Osteoblast (primary cell): ENCODE measurements around the gene CHRD. TPM values are rescaled to one million over a fixed set of nuclear protein-coding genes. Genes with fewer than 3 reads are reported as not detected.

Experiments used
- DNase-seq: peaks from one replicate; pipeline ENCODE4 v3.0.0; 2011; ENCODE audit warnings: low spot score, mixed read lengths; ENCODE audit not compliant: insufficient read length; ENCODE audit errors: missing footprints
- H2AFZ ChIP-seq: 2 replicates; pipeline ENCODE4 v1.6.0; 2011; ENCODE audit warnings: mild to moderate bottlenecking, low read length
- H3K27ac ChIP-seq: 2 replicates; pipeline ENCODE4 v1.5.1; 2011; ENCODE audit warnings: mild to moderate bottlenecking, low read depth, low read length, moderate library complexity
- H3K27me3 ChIP-seq: 2 replicates; pipeline ENCODE4 v1.6.0; 2012; ENCODE audit warnings: mild to moderate bottlenecking, control low read depth, inconsistent platforms, low read length, moderate library complexity; ENCODE audit not compliant: insufficient read depth
- H3K36me3 ChIP-seq: 2 replicates; pipeline ENCODE4 v1.5.1; 2011; ENCODE audit warnings: mild to moderate bottlenecking, low read length, control low read depth, moderate library complexity; ENCODE audit not compliant: insufficient read depth
- H3K4me1 ChIP-seq: 2 replicates; pipeline ENCODE4 v1.5.1; 2011; ENCODE audit warnings: mild to moderate bottlenecking, low read length, control low read depth, moderate library complexity; ENCODE audit not compliant: insufficient read depth
- H3K4me2 ChIP-seq: 2 replicates; pipeline ENCODE4 v1.6.0; 2011; ENCODE audit warnings: mild to moderate bottlenecking, low read length; ENCODE audit not compliant: insufficient read depth
- H3K4me3 ChIP-seq: fragments of 200-600 bp; sonication (generic); 3 replicates; pipeline ENCODE4 v1.5.1; 2012; ENCODE audit warnings: mild to moderate bottlenecking, low read length, inconsistent platforms; ENCODE audit not compliant: insufficient read depth
- H3K79me2 ChIP-seq: 2 replicates; pipeline ENCODE4 v1.6.0; 2012; ENCODE audit warnings: mild to moderate bottlenecking, low read length, control low read depth, inconsistent platforms; ENCODE audit not compliant: insufficient read depth
- H3K9me3 ChIP-seq: 2 replicates; pipeline ENCODE4 v1.5.1; 2011; ENCODE audit warnings: low read depth, low read length, control low read depth
- H4K20me1 ChIP-seq: 2 replicates; pipeline ENCODE4 v1.6.0; 2012; ENCODE audit warnings: mild to moderate bottlenecking, low read length, control low read depth; ENCODE audit not compliant: insufficient read depth
- total RNA-seq: library from RNA; depleted of rRNA; stranded (reverse); fragments of >200 nt; gene quantifications from 2 replicates; pipeline ENCODE4 v1.2.3, GENCODE V29; 2012
- TF ChIP-seq, protein P1 (sequence below): IDR thresholded peaks from 2 replicates; pipeline ENCODE4 v1.5.1; 2011; ENCODE audit warnings: mild to moderate bottlenecking, low read depth, low read length, moderate library complexity; ENCODE audit errors: extremely low read depth

CHRD gene
- total RNA-seq, 1 donor, result 0.36 TPM

DNA sequence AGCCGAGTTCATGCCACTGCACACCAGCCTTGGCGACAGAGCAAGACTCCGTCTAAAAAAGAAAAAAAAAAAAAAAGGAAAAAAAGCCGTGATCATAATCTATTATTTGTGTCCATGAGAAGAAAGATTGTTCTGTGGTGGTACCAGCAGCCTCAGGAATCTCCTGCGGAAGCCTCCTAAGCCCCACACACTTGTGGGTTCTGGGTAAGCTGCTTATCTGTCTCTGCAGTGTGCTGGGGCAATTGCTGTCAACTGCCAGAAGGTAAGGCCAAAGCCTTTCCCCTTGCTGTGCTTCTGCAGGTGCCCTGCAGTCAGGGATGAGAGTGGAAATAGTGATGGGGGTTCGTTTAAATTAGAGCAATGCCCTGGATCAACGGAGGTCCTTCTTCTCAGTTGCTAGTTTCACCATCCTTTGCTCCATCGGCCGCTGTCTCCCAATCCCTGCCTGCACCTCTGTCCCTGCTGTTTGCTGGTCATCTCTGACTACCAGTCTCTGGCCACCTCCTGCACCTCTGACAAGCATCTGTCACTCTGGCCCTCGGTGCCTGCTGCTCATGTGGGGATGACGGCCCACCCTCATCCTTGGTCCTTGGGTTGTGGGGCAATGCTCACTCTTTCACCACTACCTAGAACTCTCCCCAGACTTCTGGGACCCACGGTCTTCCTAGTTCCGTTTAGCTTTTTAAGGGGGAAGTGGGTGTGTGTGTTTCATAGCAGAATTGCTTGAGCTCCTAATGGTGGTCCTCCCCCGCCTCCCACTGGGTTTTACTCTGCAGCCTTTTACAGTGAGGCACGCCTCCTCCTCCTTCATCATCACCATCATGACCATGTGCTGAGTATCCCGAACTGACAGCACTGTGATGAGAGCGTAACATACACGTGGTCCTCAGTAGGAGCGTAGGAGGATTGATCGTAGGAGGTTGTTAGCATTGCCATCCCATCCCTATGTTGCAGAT lies 25.5 kb downstream of the CHRD start:
- H3K27me3 ChIP-seq, result peaks cover 10% of the 10 kb centered on the region
- H3K4me1 ChIP-seq, result no peaks in the 10 kb centered on the region
- TF ChIP-seq, protein P1, sequence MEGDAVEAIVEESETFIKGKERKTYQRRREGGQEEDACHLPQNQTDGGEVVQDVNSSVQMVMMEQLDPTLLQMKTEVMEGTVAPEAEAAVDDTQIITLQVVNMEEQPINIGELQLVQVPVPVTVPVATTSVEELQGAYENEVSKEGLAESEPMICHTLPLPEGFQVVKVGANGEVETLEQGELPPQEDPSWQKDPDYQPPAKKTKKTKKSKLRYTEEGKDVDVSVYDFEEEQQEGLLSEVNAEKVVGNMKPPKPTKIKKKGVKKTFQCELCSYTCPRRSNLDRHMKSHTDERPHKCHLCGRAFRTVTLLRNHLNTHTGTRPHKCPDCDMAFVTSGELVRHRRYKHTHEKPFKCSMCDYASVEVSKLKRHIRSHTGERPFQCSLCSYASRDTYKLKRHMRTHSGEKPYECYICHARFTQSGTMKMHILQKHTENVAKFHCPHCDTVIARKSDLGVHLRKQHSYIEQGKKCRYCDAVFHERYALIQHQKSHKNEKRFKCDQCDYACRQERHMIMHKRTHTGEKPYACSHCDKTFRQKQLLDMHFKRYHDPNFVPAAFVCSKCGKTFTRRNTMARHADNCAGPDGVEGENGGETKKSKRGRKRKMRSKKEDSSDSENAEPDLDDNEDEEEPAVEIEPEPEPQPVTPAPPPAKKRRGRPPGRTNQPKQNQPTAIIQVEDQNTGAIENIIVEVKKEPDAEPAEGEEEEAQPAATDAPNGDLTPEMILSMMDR, result no peak
- H2AFZ ChIP-seq, result no peak overlapping the region
- H3K4me3 ChIP-seq, result no peak overlapping the region
- H3K9me3 ChIP-seq, result no peaks in the 10 kb centered on the region
- H3K79me2 ChIP-seq, result no peaks in the 10 kb centered on the region
- H3K4me2 ChIP-seq, result no peak overlapping the region
- no peaks in the 10 kb centered on the region for H3K36me3 ChIP-seq
- no peaks in the 10 kb centered on the region for H4K20me1 ChIP-seq
- H3K27ac ChIP-seq, result no peak overlapping the region
- DNase-seq, result peak; percentile 55

DNA sequence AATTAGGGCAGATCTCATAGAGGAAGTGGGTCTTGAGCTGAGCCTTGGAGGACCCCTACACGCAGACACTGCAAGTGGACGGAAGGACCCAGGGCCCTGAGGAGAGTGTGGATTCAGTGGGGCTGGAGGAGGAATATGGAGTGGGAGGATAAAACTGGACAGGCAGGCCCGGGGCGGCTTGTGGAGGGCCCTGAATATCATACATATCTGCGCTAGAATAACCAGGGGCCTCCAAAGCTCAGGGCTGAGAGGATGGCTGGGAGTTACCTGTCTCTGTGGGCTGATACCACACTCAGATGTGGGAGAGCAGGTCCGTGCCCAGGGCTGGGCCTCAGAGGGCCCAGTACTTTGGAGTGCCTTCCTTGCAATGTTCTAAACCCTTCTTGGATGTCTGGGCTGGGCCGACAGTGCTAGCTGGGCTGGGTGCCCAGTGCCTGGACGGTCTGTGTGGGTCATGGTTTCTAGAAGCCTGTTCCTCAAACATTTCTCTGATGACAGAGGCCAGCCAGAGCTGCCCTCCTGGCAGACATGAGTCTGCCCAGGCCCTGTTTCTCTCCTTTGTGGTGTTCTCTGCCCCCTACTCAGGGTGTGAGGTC lies 29.6 kb downstream of the CHRD start:
- TF ChIP-seq, protein P1, result no peak
- H3K4me1 ChIP-seq, result no peaks in the 10 kb centered on the region
- DNase-seq, result no peak

DNA sequence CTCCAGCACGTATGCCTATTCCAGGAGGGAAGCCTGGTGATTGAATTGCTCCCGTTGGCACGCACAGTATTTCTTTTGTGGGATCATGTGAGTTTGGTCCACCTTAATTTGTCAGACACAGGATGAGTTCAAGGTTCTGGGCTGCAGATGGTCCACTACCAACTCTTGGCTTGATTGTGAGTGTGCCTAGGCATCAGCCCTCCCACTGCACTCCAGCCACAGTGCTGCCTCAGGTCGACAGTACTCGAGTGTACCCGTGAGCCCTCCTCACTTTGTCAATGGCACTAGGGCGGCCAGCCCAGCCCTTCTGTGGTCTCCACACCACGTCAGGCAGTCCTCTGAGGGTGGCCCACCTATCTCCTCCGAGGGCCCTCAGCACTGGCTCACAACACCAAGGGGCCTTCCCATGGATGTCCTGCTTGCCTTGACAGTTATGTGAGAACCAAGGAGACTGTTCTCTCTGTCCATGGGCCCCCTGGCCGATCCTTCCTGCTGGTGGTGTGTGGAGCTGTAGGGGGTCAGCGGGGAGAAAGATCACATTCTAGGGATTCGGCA lies 30.2 kb downstream of the CHRD start:
- Histone ChIP-seq H3K4me3 (no peak overlapping the region), H3K79me2 (no peaks in the 10 kb centered on the region), H3K9me3 (peaks cover 4% of the 10 kb centered on the region), H3K4me1 (no peaks in the 10 kb centered on the region), H3K4me2 (no peak overlapping the region), H2AFZ (no peak overlapping the region), H3K27ac (no peak overlapping the region), H3K36me3 (no peaks in the 10 kb centered on the region), H3K27me3 (peaks cover 7% of the 10 kb centered on the region), H4K20me1 (no peaks in the 10 kb centered on the region)
- TF ChIP-seq, protein P1, result no peak
- no peak for DNase-seq

More for the DNA sequence above, 29.6 kb downstream of the CHRD start:
- Histone ChIP-seq H3K4me3 (no peak overlapping the region), H3K27ac (no peak overlapping the region), H3K27me3 (peaks cover 7% of the 10 kb centered on the region), H3K36me3 (no peaks in the 10 kb centered on the region), H2AFZ (no peak overlapping the region), H4K20me1 (no peaks in the 10 kb centered on the region), H3K9me3 (peaks cover 4% of the 10 kb centered on the region), H3K4me2 (no peak overlapping the region), H3K79me2 (no peaks in the 10 kb centered on the region)
